Measurements from ENCODE around the gene CD3G. TPM values are rescaled to one million over a fixed set of nuclear protein-coding genes. Genes with fewer than 3 reads are reported as not detected.

CD3G gene
- total and polyA plus RNA-seq, 11 donors, result 0.10 to 4.3 (median 0.40) TPM; not detected in 4

DNA sequence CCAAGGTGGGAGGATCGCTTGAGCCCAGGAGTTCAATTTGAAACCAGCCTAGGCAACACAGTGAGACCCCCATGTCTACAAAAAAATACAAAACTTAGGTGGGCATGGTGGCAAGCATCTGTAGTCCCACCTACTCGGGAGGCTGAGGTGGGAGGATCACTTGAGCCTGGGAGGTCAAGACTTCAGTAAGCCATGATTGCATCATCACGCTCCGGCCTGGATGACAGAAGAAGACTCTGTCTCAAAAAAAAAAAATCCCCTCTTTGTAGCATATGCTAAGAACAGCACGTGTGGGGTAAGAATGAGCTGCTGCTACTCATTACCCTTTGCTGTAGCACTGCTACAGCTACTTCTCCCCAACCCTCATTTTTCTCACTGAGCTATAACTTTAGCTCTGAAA is 29.7 kb downstream of the CD3G start:
- no peaks in the 10 kb centered on the region for H3K4me1 ChIP-seq
- DNase-seq, result no peak
- H3K27me3 ChIP-seq, result no peaks in the 10 kb centered on the region
- H3K9me3 ChIP-seq, result no peaks in the 10 kb centered on the region
- peaks cover 0 to 100% (median 100%) of the 10 kb centered on the region in 9 donors for H3K36me3 ChIP-seq
- WGBS, 4 donors, result 92 to 98% (median 94%) methylated on average over 5 of the region's 5 CpGs
- no peak overlapping the region for H3K4me3 ChIP-seq
- TF ChIP-seq POLR2A (IDR thresholded peaks at IDR 0.05), result no peak
- TF ChIP-seq, protein P1, sequence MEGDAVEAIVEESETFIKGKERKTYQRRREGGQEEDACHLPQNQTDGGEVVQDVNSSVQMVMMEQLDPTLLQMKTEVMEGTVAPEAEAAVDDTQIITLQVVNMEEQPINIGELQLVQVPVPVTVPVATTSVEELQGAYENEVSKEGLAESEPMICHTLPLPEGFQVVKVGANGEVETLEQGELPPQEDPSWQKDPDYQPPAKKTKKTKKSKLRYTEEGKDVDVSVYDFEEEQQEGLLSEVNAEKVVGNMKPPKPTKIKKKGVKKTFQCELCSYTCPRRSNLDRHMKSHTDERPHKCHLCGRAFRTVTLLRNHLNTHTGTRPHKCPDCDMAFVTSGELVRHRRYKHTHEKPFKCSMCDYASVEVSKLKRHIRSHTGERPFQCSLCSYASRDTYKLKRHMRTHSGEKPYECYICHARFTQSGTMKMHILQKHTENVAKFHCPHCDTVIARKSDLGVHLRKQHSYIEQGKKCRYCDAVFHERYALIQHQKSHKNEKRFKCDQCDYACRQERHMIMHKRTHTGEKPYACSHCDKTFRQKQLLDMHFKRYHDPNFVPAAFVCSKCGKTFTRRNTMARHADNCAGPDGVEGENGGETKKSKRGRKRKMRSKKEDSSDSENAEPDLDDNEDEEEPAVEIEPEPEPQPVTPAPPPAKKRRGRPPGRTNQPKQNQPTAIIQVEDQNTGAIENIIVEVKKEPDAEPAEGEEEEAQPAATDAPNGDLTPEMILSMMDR (IDR thresholded peaks at IDR 0.05), result no peak
- intact Hi-C loops (cut with DNase I), result no loop called here
- ATAC-seq, result no peak
- no peak overlapping the region for H3K27ac ChIP-seq

DNA sequence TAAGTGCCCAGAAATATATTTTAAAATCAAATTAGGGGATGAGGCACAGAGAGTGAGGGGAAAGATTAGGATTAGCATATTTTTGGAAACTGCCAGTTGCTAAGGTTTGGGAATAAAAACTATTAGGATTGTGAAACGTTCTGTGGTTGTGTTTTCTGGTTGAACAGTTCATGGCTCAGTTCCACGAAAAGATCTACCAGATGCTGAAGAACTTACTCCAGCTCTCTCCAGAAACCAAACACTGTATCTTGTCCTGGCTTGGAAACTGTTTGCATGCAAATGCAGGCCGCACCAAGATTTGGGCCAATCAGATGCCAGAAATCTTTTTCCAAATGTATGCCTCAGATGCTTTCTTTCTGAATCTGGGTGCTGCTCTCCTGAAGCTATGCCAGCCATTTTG is 30.6 kb downstream of the CD3G start:
- no peak for ATAC-seq
- Histone ChIP-seq H3K27me3 (no peaks in the 10 kb centered on the region), H3K4me1 (no peaks in the 10 kb centered on the region), H3K4me3 (no peak overlapping the region), H3K27ac (no peak overlapping the region), H3K36me3 (peaks cover 0 to 100% (median 100%) of the 10 kb centered on the region in 9 donors), H3K9me3 (no peaks in the 10 kb centered on the region)
- 84 to 88% (median 86%) methylated on average over 3 of the region's 3 CpGs for WGBS, 4 donors
- TF ChIP-seq, protein P1 (IDR thresholded peaks at IDR 0.05), result no peak
- intact Hi-C loops (cut with DNase I), result loop anchor here in 1 of 10 donors (5.0 kb wide), 1 partner anchor 123 kb away; no protein-coding TSS in a partner anchor
- no peak for DNase-seq

DNA sequence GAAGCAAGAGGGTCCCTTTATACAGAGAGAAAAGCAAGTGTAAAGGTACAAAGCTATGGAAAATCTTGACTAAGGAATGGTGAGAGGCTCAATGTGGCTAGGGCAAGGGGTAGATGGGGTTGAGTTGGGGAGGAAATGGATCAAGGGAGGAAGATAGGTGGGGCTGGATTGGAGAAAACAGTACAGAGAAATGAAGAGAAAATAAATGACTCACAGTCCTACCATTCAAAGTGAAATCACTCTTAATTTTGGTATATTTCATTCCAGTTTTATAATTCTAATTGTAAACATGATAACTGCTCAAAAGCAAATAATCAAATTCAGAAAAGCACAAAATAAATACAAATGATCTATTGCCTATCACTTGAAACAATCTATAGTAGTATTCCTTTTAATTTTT is 31.8 kb downstream of the CD3G start:
- TF ChIP-seq, protein P1 (IDR thresholded peaks at IDR 0.05), result no peak
- no peak for TF ChIP-seq POLR2A (IDR thresholded peaks at IDR 0.05)
- ATAC-seq (no peak), DNase-seq (no peak)
- Histone ChIP-seq H3K4me3 (no peak overlapping the region), H3K27me3 (no peaks in the 10 kb centered on the region), H3K9me3 (no peaks in the 10 kb centered on the region), H3K4me1 (peaks cover 0 to 2% (median 0%) of the 10 kb centered on the region in 12 donors), H3K36me3 (peaks cover 0 to 99% (median 98%) of the 10 kb centered on the region in 9 donors), H3K27ac (no peak overlapping the region)
- intact Hi-C loops (cut with DNase I), result loop anchor here in 1 of 10 donors (5.0 kb wide), 1 partner anchor 121 kb away; no protein-coding TSS in a partner anchor

DNA sequence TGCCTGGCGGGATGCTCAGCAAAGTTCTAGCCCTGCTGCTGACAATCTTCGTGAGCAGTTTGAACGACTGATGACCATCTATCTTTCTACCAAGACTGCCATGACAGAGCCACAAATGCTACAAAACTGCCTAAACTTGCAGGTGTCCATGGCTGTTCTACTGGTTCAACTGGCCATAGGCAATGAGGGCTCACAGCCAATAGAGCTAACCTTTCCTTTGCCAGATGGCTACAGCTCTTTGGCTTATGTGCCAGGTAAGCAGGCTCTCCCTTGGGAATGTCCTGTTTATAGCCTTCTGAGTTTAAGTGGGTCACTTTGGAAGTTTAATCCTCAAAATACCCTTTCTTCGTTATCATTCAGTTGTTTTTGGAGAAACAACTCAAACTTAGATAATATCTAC is 35.4 kb downstream of the CD3G start:
- H3K27me3 ChIP-seq, result no peaks in the 10 kb centered on the region
- H3K27ac ChIP-seq, result no peak overlapping the region
- H3K4me1 ChIP-seq, result peaks cover 0 to 2% (median 0%) of the 10 kb centered on the region in 12 donors
- peaks cover 3 to 99% (median 98%) of the 10 kb centered on the region in 9 donors for H3K36me3 ChIP-seq
- no peak overlapping the region for H3K4me3 ChIP-seq
- 89 to 91% (median 91%) methylated on average over 4 of the region's 4 CpGs for WGBS, 4 donors
- no peak for TF ChIP-seq POLR2A (IDR thresholded peaks at IDR 0.05)
- TF ChIP-seq, protein P1 (IDR thresholded peaks at IDR 0.05), result no peak
- no peak for ATAC-seq
- DNase-seq, result no peak
- intact Hi-C loops (cut with DNase I), result loop anchor here in 1 of 10 donors (5.0 kb wide), 1 partner anchor 118 kb away; no protein-coding TSS in a partner anchor
- no peaks in the 10 kb centered on the region for H3K9me3 ChIP-seq

Data from heart left ventricle (tissue), 16 donors.